Measurements from ENCODE around the gene MLLT3.

DNA sequence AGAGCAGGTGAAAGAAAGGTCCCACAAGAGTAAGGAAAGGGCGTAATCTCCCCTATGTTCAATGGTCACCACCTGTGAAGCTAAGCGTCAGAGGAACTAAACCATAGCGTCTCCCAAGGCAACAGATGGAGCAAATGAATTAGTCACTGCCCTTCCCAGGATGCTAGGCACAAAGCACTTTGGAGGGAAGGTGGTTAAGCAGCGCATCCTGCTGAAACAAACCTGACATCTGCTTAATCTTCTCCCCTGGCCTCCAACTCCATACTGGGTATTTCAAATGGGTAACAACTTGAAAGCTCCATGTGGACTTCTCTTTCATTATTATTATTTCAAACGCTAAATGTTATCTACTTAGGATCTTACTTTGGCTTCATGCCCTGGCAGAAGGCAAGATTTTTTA lies 227.3 kb downstream of the MLLT3 start:
- TF ChIP-seq FOXK1 (CRISPR knock-in tag; IDR thresholded peaks at IDR 0.05) (no peak), JUN (CRISPR knock-in tag; IDR thresholded peaks at IDR 0.05) (no peak), ZNF232 (CRISPR knock-in tag; IDR thresholded peaks at IDR 0.05) (no peak), KAT7 (CRISPR knock-in tag; IDR thresholded peaks at IDR 0.05; ENCODE audit: borderline replicate concordance) (no peak), ZNF121 (CRISPR knock-in tag; IDR thresholded peaks at IDR 0.05) (no peak)
- TF ChIP-seq, protein P1, sequence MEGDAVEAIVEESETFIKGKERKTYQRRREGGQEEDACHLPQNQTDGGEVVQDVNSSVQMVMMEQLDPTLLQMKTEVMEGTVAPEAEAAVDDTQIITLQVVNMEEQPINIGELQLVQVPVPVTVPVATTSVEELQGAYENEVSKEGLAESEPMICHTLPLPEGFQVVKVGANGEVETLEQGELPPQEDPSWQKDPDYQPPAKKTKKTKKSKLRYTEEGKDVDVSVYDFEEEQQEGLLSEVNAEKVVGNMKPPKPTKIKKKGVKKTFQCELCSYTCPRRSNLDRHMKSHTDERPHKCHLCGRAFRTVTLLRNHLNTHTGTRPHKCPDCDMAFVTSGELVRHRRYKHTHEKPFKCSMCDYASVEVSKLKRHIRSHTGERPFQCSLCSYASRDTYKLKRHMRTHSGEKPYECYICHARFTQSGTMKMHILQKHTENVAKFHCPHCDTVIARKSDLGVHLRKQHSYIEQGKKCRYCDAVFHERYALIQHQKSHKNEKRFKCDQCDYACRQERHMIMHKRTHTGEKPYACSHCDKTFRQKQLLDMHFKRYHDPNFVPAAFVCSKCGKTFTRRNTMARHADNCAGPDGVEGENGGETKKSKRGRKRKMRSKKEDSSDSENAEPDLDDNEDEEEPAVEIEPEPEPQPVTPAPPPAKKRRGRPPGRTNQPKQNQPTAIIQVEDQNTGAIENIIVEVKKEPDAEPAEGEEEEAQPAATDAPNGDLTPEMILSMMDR (IDR thresholded peaks at IDR 0.05): no peak
- TF ChIP-seq, protein P2, sequence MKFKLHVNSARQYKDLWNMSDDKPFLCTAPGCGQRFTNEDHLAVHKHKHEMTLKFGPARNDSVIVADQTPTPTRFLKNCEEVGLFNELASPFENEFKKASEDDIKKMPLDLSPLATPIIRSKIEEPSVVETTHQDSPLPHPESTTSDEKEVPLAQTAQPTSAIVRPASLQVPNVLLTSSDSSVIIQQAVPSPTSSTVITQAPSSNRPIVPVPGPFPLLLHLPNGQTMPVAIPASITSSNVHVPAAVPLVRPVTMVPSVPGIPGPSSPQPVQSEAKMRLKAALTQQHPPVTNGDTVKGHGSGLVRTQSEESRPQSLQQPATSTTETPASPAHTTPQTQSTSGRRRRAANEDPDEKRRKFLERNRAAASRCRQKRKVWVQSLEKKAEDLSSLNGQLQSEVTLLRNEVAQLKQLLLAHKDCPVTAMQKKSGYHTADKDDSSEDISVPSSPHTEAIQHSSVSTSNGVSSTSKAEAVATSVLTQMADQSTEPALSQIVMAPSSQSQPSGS (CRISPR knock-in tag; IDR thresholded peaks at IDR 0.05; ENCODE audit: borderline replicate concordance, low read depth): no peak
- TF ChIP-seq, protein P3, sequence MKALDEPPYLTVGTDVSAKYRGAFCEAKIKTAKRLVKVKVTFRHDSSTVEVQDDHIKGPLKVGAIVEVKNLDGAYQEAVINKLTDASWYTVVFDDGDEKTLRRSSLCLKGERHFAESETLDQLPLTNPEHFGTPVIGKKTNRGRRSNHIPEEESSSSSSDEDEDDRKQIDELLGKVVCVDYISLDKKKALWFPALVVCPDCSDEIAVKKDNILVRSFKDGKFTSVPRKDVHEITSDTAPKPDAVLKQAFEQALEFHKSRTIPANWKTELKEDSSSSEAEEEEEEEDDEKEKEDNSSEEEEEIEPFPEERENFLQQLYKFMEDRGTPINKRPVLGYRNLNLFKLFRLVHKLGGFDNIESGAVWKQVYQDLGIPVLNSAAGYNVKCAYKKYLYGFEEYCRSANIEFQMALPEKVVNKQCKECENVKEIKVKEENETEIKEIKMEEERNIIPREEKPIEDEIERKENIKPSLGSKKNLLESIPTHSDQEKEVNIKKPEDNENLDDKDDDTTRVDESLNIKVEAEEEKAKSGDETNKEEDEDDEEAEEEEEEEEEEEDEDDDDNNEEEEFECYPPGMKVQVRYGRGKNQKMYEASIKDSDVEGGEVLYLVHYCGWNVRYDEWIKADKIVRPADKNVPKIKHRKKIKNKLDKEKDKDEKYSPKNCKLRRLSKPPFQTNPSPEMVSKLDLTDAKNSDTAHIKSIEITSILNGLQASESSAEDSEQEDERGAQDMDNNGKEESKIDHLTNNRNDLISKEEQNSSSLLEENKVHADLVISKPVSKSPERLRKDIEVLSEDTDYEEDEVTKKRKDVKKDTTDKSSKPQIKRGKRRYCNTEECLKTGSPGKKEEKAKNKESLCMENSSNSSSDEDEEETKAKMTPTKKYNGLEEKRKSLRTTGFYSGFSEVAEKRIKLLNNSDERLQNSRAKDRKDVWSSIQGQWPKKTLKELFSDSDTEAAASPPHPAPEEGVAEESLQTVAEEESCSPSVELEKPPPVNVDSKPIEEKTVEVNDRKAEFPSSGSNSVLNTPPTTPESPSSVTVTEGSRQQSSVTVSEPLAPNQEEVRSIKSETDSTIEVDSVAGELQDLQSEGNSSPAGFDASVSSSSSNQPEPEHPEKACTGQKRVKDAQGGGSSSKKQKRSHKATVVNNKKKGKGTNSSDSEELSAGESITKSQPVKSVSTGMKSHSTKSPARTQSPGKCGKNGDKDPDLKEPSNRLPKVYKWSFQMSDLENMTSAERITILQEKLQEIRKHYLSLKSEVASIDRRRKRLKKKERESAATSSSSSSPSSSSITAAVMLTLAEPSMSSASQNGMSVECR (CRISPR knock-in tag; IDR thresholded peaks at IDR 0.05; ENCODE audit: borderline replicate concordance): no peak
- TF ChIP-seq, protein P4, sequence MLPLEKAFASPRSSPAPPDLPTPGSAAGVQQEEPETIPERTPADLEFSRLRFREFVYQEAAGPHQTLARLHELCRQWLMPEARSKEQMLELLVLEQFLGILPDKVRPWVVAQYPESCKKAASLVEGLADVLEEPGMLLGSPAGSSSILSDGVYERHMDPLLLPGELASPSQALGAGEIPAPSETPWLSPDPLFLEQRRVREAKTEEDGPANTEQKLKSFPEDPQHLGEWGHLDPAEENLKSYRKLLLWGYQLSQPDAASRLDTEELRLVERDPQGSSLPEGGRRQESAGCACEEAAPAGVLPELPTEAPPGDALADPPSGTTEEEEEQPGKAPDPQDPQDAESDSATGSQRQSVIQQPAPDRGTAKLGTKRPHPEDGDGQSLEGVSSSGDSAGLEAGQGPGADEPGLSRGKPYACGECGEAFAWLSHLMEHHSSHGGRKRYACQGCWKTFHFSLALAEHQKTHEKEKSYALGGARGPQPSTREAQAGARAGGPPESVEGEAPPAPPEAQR (CRISPR knock-in tag; IDR thresholded peaks at IDR 0.05): no peak
- TF ChIP-seq, protein P5, sequence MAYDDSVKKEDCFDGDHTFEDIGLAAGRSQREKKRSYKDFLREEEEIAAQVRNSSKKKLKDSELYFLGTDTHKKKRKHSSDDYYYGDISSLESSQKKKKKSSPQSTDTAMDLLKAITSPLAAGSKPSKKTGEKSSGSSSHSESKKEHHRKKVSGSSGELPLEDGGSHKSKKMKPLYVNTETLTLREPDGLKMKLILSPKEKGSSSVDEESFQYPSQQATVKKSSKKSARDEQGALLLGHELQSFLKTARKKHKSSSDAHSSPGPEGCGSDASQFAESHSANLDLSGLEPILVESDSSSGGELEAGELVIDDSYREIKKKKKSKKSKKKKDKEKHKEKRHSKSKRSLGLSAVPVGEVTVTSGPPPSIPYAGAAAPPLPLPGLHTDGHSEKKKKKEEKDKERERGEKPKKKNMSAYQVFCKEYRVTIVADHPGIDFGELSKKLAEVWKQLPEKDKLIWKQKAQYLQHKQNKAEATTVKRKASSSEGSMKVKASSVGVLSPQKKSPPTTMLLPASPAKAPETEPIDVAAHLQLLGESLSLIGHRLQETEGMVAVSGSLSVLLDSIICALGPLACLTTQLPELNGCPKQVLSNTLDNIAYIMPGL (CRISPR knock-in tag; IDR thresholded peaks at IDR 0.05): no peak
- TF ChIP-seq, protein P6, sequence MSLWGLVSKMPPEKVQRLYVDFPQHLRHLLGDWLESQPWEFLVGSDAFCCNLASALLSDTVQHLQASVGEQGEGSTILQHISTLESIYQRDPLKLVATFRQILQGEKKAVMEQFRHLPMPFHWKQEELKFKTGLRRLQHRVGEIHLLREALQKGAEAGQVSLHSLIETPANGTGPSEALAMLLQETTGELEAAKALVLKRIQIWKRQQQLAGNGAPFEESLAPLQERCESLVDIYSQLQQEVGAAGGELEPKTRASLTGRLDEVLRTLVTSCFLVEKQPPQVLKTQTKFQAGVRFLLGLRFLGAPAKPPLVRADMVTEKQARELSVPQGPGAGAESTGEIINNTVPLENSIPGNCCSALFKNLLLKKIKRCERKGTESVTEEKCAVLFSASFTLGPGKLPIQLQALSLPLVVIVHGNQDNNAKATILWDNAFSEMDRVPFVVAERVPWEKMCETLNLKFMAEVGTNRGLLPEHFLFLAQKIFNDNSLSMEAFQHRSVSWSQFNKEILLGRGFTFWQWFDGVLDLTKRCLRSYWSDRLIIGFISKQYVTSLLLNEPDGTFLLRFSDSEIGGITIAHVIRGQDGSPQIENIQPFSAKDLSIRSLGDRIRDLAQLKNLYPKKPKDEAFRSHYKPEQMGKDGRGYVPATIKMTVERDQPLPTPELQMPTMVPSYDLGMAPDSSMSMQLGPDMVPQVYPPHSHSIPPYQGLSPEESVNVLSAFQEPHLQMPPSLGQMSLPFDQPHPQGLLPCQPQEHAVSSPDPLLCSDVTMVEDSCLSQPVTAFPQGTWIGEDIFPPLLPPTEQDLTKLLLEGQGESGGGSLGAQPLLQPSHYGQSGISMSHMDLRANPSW (CRISPR knock-in tag; conservative IDR thresholded peaks at IDR 0.05; ENCODE audit: low read depth): no peak
- TF ChIP-seq, protein P7, sequence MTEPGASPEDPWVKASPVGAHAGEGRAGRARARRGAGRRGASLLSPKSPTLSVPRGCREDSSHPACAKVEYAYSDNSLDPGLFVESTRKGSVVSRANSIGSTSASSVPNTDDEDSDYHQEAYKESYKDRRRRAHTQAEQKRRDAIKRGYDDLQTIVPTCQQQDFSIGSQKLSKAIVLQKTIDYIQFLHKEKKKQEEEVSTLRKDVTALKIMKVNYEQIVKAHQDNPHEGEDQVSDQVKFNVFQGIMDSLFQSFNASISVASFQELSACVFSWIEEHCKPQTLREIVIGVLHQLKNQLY (CRISPR knock-in tag; IDR thresholded peaks at IDR 0.05): no peak
- TF ChIP-seq, protein P8, sequence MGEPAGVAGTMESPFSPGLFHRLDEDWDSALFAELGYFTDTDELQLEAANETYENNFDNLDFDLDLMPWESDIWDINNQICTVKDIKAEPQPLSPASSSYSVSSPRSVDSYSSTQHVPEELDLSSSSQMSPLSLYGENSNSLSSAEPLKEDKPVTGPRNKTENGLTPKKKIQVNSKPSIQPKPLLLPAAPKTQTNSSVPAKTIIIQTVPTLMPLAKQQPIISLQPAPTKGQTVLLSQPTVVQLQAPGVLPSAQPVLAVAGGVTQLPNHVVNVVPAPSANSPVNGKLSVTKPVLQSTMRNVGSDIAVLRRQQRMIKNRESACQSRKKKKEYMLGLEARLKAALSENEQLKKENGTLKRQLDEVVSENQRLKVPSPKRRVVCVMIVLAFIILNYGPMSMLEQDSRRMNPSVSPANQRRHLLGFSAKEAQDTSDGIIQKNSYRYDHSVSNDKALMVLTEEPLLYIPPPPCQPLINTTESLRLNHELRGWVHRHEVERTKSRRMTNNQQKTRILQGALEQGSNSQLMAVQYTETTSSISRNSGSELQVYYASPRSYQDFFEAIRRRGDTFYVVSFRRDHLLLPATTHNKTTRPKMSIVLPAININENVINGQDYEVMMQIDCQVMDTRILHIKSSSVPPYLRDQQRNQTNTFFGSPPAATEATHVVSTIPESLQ (CRISPR knock-in tag; IDR thresholded peaks at IDR 0.05): no peak
